Measurements from ENCODE around the gene AMMECR1.

AMMECR1 gene

GRCh38 chrX:110310896-110311295 is 7.0 kb downstream of the AMMECR1 start:
- DNase-seq = peak; percentile 24 to 45

- no peak for DNase-seq
These were observed 7.7 kb downstream of the AMMECR1 start for GRCh38 chrX:110310000-110310790.

GRCh38 chrX:110308220-110308619 is 9.7 kb downstream of the AMMECR1 start:
- no peak for DNase-seq

- DNase-seq = no peak
These were observed 13.0 kb downstream of the AMMECR1 start for GRCh38 chrX:110304884-110305283.

GRCh38 chrX:110304371-110304770 is 13.5 kb downstream of the AMMECR1 start:
- DNase-seq = no peak

GRCh38 chrX:110302975-110303374 is 14.9 kb downstream of the AMMECR1 start:
- DNase-seq = no peak

- no peak for DNase-seq
These were observed 16.7 kb downstream of the AMMECR1 start for GRCh38 chrX:110301194-110301593.

- no peak for DNase-seq
These were observed 23.8 kb downstream of the AMMECR1 start for GRCh38 chrX:110294087-110294486.

- DNase-seq = no peak
These were observed 24.2 kb downstream of the AMMECR1 start for GRCh38 chrX:110293658-110294057.

GRCh38 chrX:110287605-110288004 is 30.3 kb downstream of the AMMECR1 start:
- DNase-seq = no peak

GRCh38 chrX:110286106-110286505 is 31.8 kb downstream of the AMMECR1 start:
- no peak for DNase-seq

GRCh38 chrX:110284159-110284558 is 33.7 kb downstream of the AMMECR1 start:
- no peak for DNase-seq

- DNase-seq = no peak
These were observed 35.0 kb downstream of the AMMECR1 start for GRCh38 chrX:110282922-110283321.

- DNase-seq = no peak
These were observed 36.5 kb downstream of the AMMECR1 start for GRCh38 chrX:110281377-110281776.

- DNase-seq = no peak
These were observed 36.9 kb downstream of the AMMECR1 start for GRCh38 chrX:110280954-110281353.

GRCh38 chrX:110277609-110278008 is 40.3 kb downstream of the AMMECR1 start:
- DNase-seq = no peak

- no peak for DNase-seq
These were observed 41.1 kb downstream of the AMMECR1 start for GRCh38 chrX:110276778-110277177.

GRCh38 chrX:110268886-110269285 is 49.0 kb downstream of the AMMECR1 start:
- no peak for DNase-seq

- no peak for DNase-seq
These were observed 49.5 kb downstream of the AMMECR1 start for GRCh38 chrX:110268395-110268794.

GRCh38 chrX:110267874-110268273 is 50.0 kb downstream of the AMMECR1 start:
- DNase-seq = peak in 1 of 2 donors; percentile 7

- DNase-seq = no peak
These were observed 52.2 kb downstream of the AMMECR1 start for GRCh38 chrX:110265661-110266060.

GRCh38 chrX:110259117-110259516 is 58.8 kb downstream of the AMMECR1 start:
- DNase-seq = no peak

- DNase-seq = no peak
These were observed 59.3 kb downstream of the AMMECR1 start for GRCh38 chrX:110258552-110258951.

- no peak for DNase-seq
These were observed 60.0 kb downstream of the AMMECR1 start for GRCh38 chrX:110257889-110258288.

GRCh38 chrX:110252711-110253110 is 65.2 kb downstream of the AMMECR1 start:
- no peak for DNase-seq

Data from CD4-positive, alpha-beta T cell treated with Interleukin-1 beta for 1 hour (primary cell).